ENCODE measurements around the gene PIGO.

DNA sequence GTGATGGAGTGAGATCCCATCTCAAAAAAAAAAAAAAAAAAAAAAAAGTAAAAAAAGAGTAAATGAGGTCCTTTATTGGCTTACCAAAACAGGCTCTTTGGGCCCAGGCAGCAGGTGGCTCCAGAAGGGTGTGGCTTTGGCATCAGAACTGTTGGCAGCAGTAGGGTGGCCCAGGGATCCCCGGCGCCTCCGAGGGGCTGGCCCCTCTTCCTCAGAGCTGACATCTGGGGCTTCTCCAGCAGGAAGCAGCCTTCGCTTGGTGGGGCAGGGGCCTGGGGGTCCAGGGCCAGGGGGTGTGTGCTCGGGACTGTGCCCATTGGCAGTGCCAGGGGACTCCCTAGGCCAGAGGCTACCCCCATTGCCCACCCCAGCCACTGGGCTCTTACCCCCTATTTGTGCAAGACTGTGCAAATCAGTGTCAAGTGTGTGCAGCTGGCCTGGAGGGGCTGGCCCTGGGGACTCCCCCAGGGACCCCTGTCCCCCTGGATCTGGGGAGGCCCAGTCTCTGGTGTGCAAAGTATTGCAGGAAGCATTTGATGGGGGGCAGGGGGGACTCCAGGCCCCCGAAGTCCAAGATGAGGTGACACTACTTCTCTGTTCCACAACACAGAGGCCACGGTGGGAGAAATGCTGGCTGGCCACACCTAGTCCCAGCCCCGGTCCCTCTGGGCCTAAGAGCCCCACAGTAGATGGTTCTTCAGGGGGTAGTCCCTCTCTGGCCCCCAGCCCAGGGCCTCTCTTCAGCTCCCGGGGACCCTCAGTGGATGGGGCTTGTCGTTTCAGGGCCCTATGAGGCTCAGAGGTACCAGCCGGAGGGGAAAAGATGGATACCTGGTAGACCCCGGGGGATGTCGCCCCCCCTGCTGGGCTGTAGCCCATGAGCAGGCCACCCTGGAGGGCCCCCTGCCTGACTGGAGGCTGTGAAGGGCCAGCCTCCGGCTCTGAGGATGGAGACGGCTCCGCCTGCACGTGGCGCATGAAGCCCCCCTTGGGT is 11.2 kb upstream of the PIGO start:
- TF ChIP-seq, protein P1, sequence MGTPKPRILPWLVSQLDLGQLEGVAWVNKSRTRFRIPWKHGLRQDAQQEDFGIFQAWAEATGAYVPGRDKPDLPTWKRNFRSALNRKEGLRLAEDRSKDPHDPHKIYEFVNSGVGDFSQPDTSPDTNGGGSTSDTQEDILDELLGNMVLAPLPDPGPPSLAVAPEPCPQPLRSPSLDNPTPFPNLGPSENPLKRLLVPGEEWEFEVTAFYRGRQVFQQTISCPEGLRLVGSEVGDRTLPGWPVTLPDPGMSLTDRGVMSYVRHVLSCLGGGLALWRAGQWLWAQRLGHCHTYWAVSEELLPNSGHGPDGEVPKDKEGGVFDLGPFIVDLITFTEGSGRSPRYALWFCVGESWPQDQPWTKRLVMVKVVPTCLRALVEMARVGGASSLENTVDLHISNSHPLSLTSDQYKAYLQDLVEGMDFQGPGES (IDR thresholded peaks at IDR 0.05; ENCODE audit: low read depth, low read length), result no peak
- no peak for TF ChIP-seq JUND (IDR thresholded peaks at IDR 0.05)
- no peak for TF ChIP-seq EZH2phosphoT487 (IDR thresholded peaks at IDR 0.05; ENCODE audit: borderline replicate concordance, low read depth)
- TF ChIP-seq FOXM1 (IDR thresholded peaks at IDR 0.05; ENCODE audit: low read depth), result no peak
- TF ChIP-seq, protein P2, sequence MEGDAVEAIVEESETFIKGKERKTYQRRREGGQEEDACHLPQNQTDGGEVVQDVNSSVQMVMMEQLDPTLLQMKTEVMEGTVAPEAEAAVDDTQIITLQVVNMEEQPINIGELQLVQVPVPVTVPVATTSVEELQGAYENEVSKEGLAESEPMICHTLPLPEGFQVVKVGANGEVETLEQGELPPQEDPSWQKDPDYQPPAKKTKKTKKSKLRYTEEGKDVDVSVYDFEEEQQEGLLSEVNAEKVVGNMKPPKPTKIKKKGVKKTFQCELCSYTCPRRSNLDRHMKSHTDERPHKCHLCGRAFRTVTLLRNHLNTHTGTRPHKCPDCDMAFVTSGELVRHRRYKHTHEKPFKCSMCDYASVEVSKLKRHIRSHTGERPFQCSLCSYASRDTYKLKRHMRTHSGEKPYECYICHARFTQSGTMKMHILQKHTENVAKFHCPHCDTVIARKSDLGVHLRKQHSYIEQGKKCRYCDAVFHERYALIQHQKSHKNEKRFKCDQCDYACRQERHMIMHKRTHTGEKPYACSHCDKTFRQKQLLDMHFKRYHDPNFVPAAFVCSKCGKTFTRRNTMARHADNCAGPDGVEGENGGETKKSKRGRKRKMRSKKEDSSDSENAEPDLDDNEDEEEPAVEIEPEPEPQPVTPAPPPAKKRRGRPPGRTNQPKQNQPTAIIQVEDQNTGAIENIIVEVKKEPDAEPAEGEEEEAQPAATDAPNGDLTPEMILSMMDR (IDR thresholded peaks at IDR 0.05), result no peak
- no peak for TF ChIP-seq TAF1 (IDR thresholded peaks at IDR 0.05; ENCODE audit: borderline replicate concordance, low read depth, low read length)
- no peak for TF ChIP-seq TCF12 (IDR thresholded peaks at IDR 0.05)
